Measurements from ENCODE around the gene KLHDC8A.
A peak's percentile ranks its signal among the peaks of the same experiment; 100 is the strongest.
"Not testable (repeated sequence)": the region's sequence is repeated elsewhere in the genome, so short reads cannot be mapped to it uniquely, and the experiment has no call there.

KLHDC8A gene

DNA sequence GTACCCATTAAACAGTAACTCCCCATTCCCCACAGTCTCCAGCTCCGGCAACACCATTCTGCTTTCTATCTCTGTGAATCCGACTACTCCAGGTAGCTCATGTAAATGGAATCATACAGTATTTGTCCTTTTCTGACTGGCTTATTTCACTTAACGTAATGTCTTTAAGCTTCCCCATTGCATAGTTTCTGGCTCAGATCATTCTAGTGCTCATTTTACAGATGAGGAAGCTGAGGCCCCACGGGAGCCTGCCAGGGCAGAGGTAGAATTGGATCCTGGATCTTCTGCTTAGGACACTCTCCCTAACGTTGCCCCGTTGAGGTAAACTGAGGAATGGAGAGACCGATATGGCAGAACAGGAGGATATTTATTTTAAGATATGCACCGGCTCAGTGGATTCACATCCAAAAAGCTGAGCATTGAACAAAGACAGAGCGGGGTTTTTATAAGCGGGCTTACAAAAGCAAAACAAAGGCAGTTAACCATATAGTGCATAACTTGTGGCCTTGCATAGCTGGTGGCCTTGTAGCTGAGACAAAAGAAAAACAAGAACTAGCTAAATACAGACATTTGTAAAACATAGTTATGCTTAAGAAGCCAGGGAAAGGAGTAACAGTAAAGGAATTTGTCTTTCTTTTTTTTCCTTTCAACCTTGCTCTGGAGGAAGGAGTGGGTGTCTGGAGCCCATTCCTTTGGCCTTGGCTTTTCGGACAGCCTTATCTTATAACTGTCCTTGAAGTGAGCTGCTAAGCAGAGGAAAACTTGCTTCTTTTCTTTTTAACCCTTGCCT lies 15.3 kb upstream of the KLHDC8A start:
- no peak for DNase-seq (ENCODE audit: low read depth in 2 of 2)

DNA sequence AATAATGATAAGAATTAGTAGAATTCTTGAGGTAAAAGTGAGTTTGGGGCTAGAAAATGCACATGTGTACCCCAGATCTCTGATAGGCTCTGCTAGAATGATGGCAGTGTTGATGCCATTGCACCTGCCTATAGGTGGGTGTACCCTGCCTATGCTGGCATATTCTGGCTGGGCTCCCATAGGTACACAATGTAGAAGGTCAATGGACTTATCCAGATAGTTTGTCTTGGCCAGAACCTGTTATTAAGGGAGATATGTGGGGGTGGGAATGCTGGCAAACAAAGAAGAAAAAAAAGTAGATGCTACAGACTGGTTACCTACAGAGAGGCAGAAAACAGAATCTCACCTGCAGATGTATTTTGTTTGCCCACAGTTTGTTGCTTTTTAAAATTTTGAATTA lies 14.1 kb upstream of the KLHDC8A start:
- DNase-seq (ENCODE audit: low read depth in 2 of 2), result no peak

DNA sequence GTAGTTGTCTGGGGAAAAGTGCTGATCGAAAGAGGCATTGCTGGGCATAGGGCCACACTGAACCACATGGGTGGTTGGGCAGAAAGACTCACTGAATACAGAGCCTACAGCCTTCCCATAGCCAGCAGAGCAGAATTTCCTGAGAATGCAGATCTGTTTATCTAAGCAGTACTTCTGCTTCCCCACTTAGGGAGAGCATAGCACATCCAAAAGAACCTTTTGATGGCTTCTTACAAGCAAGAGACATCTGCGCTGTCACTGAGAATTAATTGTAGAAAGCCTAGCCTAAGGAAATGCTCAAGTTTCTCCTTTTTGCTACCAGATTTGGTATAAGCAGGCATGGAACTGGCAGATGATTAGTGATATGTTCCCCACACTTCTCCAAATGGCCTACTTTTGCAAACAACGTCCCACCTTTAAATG lies 13.0 kb upstream of the KLHDC8A start:
- no peak for DNase-seq (ENCODE audit: low read depth in 2 of 2)

DNA sequence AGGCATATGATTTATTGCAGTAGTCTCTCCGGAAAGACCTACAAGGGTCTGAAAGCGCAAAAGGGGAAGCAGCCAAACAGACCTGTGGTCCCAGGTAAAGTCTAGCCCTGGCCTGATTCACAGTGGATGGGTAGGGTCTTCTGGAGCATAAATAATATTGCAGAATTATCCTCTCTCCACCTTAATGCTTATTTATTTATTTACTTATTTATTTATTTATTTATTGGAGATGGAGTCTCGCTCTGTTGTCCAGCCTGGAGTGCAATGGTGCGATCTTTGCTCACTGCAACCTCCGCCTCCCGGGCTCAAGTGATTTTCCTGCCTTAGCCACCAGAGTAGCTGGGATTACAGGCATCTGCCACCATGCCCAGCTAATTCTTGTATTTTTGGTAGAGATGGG lies 11.8 kb upstream of the KLHDC8A start:
- no peak for DNase-seq (ENCODE audit: low read depth in 2 of 2)

DNA sequence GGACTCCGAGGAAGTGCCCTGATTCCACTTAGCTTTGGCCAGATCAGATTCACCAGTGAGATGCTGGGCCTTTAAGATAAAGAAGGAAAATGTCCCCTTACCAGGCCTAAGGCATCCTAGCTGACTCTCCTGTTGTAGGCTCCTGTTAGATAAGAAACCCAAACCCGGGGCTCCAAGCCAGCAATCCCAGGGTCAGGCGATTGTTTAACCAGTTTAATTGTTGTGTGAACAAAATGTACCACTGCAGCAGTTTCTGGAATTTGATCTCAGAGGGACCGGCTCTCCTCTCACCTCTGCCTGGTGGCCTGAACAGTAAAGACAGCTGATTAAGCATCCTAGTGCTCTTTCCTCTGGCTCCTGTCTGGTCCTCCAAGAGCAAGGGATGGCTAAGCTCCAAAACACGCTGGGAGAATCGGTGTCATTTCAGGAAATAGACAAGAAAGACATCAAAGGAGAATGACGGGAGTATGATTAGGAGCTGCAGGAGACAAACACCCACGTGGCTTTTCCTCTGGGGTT lies 9.3 kb upstream of the KLHDC8A start:
- no peak for DNase-seq (ENCODE audit: low read depth in 2 of 2)

DNA sequence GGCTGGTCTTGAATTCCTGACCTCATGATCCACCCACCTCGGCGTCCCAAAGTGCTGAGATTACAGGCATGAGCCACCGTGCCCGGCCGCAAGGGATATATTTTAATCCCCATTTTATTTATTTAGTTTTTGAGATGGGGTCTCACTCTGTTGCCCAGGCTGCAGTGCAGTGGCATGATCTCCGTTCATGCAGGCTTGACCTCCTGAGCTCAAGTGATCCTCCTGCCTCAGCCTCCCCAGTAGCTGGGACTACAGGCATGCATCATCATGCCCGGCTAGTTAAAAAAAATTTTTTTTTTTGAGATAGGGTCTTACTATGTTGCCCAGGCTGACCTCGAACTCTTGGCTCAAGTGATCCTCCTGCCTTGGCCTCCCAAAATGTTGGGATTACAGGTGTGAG lies 8.4 kb upstream of the KLHDC8A start:
- DNase-seq (ENCODE audit: low read depth in 2 of 2), result not testable (repeated sequence)

DNA sequence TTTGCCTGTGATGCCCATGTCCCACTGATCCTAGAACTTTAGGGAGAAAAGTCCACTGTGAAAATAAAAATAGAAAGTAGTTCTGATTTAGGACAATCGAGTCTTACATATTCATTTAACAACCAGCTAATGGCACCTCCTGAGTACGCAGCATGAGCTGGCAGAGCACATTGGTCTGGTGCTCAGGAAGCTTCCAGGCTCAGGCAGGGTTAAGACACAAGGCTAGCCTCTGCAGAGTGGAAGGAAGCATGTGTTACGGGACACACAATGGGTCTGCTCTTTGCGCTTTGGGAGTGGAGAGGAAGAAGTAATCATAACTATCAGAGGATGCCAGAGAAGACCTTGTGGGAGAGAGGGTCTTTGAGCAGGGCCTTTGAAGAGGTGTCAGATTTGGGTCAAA lies 4.2 kb upstream of the KLHDC8A start:
- no peak for DNase-seq (ENCODE audit: low read depth in 2 of 2)

DNA sequence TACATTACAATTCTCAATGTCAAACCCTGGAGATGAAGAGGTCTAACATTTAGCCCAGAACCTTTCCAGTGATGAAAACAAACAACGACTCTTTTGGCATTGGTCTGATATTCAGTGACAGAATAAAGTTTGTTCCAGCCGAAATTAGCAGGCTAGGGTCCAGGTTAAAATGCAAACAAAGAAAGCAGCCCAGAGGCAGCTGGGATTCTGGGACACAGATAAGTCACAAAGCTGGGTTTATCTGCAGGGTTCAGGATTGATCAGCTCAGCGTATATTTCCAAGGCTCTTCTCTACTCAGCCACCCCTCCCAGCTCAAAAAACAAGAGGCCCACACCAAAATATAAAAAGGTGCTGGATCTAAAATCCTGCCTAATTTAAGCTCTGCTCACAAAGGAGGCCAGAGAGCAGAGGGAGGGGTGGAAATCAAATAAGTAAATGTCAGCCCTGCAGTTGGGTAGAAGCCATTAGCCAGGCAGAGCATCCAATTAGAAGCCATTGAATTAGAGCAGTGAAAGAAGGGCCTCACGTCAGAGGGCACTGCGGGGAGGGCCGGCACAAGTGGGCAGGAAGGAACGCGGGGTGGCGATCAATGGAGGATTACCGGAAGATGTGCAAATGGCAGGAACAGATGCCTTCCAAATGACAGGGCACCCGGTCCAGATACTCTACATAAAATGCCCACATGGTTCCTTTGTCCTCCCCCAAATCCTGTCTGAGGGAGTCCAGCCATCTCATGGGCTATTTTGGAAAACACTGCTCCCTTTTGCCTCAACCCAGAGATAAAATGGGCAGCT lies 3.2 kb upstream of the KLHDC8A start:
- DNase-seq (ENCODE audit: low read depth in 2 of 2), result no peak

DNA sequence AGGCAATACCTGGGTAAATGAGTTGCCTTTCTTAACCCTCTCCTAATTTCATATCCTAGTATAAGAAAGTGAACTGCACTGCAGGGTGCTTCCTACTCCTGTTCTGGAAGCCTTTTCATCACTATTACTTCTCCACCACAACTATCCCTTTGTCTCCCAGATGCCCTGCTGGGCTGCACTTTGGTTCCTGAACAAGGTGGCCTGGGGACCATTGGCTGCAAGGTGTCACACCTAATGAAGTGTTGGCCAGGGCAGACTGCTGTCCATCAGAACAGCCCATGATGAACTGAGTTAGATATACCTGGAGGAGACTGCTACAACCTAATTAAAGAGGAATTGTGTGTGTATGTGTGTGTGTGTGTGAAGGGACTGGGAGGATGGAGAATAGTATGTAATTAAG lies 1.9 kb upstream of the KLHDC8A start:
- no peak for DNase-seq (ENCODE audit: low read depth in 2 of 2)

DNA sequence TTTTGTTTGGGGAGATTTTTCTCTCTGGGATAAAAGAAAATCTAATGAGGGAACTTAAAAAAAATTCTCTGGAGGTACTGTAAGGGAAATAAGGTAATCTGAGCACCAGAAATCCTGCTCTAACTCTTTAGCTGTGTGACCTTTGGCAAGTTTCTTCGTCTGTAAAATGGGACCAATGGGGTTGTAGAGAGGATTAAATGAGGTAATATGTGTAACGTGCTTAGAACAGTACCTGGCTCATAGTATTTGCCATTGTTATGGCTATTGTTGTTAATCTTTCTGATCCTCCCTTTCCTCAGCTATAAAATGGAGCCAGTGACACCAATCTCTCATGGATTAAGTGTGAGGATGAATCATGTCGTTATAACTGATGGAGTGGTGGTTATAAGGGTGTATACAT lies 845 bp upstream of the KLHDC8A start:
- DNase-seq (ENCODE audit: low read depth in 2 of 2), result no peak

DNA sequence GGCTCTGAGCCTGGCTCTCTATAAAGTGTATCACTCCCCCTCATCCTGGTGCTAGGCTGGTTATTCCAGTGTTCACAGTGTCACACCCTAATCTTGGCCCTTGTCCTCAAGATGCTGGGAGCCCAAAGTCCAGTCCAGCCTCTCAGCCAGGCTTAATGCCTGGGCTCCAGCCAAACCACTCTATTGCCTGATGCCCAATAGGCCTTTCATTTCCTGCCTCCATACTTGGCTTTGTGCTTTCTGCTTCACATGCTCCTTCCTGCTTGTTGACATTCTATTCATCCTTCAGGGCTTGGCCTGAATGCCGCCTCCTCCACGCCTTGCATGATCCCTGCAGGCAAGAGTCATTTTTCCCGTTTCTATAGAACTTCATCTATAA lies 1.7 kb downstream of the KLHDC8A start:
- no peak for DNase-seq (ENCODE audit: low read depth in 2 of 2)

DNA sequence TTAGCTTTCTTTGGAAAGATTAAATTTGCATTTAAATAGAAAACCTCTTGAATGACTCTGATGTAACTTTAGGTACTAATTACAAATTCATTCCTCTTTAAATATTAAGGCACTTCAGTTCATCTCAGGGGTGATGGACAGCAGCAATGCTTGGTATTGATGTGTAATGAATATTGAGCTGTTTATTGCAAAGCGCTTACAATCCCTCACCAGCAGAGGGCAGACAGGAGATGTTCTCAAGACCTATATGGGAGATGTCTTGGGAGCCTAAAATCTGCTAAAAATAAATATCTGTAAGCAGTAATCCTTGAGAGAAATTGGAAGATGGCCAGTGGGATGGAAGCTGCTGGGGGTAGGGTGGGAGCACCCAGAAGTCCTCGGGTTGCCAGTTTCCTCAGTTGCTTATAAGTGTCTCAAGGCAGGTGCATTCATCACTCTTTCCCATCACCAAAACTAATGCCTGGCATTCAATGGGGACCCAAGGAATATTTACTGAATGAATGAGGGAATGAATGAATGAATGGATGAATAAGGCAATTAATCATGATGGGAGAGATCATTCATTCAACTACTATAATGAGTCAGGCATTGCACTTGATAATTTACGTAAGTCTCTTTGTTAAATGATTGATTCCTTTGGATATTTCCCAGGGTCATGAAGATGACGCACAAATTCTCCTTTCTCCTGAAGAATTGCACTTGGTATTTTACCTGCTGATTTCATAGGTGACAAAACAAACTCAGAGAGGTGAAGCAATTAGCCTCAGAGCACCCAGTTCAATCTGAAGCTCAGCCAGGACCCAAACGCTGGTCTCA lies 2.3 kb downstream of the KLHDC8A start:
- DNase-seq (ENCODE audit: low read depth in 2 of 2), result peak; percentile 18 to 24

DNA sequence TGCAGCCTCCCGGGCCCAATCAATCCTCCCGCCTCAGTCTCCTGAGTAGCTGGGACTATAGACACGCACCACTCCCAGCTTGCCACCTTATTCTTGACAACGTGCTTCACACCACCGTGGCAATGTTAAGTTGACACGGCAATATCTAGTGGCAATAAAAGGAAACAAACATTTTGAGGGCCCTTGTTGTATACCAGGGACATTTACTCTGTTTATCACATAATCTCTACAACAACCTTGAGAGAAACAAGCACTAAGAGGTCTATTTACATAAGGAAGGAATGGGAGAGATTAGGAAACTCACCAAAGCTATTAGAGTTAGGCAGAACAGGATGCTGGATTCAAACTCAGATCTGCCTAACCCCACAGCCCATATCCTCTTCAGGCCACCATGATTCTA lies 3.1 kb downstream of the KLHDC8A start:
- DNase-seq (ENCODE audit: low read depth in 2 of 2), result no peak

DNA sequence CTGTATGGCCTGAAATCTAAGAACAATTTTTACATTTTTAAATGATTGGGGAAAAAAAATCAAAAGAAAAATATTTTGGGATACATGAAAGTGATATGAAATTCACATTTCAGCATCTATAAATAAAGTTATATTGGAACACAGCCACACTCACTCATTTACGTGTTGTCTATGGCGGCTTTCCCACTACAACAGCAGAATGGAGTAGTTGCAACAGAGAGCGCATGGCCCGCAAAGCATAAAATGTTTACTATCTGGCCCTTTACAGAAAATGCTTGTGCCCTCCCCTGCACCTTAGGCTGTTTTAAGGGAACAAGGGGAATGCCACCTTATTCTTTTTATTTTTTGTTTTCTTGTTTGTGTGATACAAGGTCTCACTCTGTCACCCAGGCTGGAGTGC lies 3.5 kb downstream of the KLHDC8A start:
- no peak for DNase-seq (ENCODE audit: low read depth in 2 of 2)

DNA sequence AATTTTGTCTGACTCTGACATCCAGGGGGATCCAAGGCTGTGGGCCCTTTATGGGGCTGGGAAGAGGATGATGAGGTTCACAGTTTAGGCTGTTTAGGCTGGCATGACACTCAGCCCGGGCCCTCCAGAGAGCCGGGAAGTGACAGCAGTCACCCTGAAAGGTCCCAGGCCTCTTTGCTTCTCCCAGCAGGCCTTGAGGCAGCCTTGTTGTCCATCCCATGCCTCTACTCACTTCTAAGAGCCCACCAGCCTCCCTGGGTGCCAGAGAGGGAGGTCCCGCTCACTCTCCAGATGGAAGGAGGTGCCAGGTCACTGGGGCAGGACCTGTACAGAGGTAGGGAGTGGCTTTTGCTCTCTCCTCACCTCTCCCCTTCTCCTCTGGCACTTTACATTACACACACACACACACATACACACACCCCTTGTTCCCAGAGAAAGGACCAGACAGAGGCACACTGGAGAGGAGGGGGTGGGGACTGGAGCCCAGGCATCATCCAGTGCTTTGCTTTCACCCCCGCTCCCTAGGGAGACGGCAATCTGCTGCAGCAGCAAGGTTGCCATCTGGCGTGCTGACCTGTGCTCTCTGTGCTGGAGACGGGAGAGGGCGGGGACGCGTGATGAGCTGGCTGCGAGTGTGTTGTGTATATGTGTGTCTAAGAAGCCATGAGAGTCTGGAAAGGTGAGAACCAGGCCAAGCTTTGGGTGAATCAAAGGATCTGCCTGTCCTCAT lies 4.6 kb downstream of the KLHDC8A start:
- DNase-seq (ENCODE audit: low read depth in 2 of 2), result no peak

DNA sequence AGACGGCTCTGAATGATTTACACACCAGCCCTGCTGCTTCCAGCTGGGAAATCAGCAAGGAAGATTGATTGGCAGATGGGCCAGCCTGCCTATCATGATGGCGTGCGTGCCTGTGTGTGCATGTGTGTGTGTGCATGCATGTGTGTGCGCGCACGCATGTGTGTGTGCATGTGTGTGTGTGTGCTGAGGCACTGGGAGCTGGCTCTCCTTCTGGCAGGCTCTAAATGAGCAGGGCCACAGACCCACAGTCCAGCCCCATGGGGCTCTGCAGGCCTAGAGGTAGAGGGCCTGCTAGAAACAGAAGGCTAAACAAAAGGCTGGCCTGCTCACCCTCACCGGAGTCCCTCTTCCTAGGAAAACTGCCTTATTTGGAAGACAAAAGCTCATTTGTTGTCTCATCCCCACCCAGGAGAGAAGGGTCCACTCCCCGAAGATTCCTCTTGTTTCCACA lies 6.0 kb downstream of the KLHDC8A start:
- DNase-seq (ENCODE audit: low read depth in 2 of 2), result no peak

DNA sequence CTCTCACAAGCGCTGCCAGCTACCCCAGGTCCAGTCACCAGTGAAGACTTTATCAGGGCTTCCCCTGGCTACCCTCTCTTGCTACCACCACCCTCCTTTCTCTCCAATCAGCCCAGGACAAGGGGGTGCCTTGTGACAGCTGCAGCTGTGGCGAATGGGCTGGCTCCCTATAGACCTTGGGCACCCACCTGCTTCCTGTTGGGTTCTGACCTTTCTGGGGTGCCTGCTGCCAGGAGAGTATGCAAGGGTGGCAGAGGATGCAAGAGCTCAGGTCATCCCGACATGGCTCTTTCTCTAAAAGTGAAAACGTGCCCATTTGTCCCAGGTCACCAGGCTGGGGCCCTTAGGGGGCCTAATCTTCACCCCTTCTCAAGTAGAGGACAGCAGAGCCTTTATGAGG lies 6.6 kb downstream of the KLHDC8A start:
- no peak for DNase-seq (ENCODE audit: low read depth in 2 of 2)

DNA sequence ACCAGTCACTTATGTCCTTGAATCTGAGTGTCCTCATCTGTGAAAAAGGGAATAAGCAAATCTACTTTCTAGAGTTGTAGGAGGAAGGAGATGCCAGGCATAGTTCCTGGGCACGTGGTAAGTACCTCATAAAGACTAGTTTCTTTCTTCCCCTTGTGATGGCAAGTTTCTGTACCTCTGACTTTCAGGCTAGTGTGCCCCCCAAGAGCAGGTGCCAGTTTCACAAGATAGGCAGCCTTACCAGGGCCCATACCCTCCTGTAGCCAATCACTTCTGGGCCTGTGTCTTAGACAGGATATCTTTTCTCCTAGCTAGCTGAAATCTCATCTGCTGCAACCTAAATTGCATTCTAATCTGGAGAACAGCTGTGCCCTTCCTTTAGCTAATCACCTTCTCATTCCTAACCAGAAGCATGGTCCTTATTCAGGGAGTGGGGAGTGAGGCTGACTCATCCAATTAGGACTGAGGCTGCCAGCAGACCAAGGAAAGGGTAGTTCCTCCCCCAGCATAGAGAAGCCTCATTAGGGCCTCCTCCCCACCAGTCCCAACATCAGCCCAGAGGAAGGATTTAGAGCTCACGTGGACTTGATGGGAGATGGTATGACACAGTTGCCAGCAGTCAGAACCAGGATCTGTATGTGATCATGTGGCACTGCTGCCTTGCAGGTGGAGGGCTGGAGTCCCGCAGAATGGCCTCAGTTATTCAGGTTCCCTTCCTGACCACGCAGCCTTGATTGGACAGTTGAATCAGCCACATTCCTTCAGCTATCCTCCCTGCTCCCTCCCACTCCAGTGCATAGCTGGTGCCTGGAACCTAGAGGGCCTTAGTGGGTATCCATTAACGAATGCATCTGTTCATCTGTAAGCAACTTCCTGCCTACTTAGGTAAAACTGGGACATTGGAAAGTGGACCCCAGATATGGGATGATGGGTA lies 7.9 kb downstream of the KLHDC8A start:
- DNase-seq (ENCODE audit: low read depth in 2 of 2), result no peak

DNA sequence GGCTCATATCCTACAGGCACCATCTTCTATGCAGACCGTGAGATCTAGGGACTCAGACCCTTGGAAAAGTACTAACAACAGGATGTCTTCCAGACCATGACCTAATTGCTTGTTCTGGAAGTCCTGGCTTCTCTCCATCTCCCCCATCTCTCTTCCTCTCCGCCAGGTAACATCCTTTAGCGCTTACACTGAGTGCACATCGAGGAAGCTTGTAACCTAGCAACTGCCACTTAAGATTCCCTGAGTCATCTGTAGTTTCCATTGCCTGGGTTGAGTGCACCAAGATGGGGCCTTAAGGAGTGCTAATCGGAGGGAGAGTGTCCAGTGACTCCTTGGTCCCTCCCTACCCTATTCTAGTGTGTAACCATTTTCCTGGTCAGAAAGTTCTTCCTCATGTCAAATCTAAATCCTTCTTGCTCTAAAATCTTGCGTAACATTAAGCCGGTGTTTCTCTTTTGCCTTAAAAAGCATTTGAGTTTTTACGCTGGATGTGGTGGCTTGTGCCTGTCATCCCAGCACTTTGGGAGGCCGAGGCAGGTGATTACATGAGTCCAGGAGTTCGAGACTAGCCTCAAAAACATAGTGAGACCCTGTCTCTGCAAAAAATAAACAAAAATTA lies 9.7 kb downstream of the KLHDC8A start:
- no peak for DNase-seq (ENCODE audit: low read depth in 2 of 2)

DNA sequence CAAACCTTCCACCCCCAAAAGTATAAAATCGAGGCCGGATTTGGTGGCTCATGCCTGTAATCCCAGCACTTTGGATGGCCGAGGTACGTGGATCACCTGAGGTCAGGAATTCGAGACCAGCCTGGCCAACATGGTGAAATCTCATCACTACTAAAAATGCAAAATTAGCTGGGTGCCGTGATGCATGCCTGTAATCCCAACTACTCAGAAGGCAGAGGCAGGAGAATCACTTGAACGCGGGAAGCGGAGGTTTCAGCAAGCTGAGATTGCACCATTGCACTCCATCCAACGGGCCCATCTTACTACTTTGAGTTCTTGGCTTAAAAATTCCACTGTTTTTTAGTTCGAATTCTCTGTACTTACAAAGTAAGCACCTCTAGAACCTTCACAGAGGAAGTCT lies 11.0 kb downstream of the KLHDC8A start:
- no peak for DNase-seq (ENCODE audit: low read depth in 2 of 2)
